Endodermal cell (in vitro differentiated cells): Measurements from ENCODE around the gene CARNS1. TPM values are rescaled to one million over a fixed set of nuclear protein-coding genes. Genes with fewer than 3 reads are reported as not detected.

Experiments
- DNase-seq: peaks from one replicate; pipeline ENCODE4 v3.0.0-alpha.2; 2017
- H3K27ac ChIP-seq: 2 replicates; pipeline ENCODE4 v1.5.1; 2013; ENCODE audit warnings: mild to moderate bottlenecking, low read depth, low read length, moderate library complexity
- H3K27me3 ChIP-seq: 2 replicates; pipeline ENCODE4 v1.6.1; 2013; ENCODE audit warnings: mild to moderate bottlenecking, low read length, moderate library complexity; ENCODE audit not compliant: insufficient read depth, control insufficient read depth, poor library complexity, severe bottlenecking
- H3K36me3 ChIP-seq: 2 replicates; pipeline ENCODE4 v1.7.0; 2013; ENCODE audit warnings: mild to moderate bottlenecking, low read length, moderate library complexity; ENCODE audit not compliant: control insufficient read depth, insufficient read depth
- H3K4me1 ChIP-seq: one replicate; pipeline ENCODE4 v1.7.0; 2013; ENCODE audit warnings: low read length; ENCODE audit not compliant: control insufficient read depth, insufficient read depth
- H3K4me3 ChIP-seq: 2 replicates; pipeline ENCODE4 v1.5.1; 2013; ENCODE audit warnings: mild to moderate bottlenecking, low read length, moderate library complexity
- H3K9ac ChIP-seq: 2 replicates; pipeline ENCODE4 v1.6.1; 2013; ENCODE audit warnings: mild to moderate bottlenecking, low read length, moderate library complexity; ENCODE audit not compliant: poor library complexity, severe bottlenecking; ENCODE audit errors: extremely low read depth
- H3K9me3 ChIP-seq: 2 replicates; pipeline ENCODE4 v1.6.1; 2013; ENCODE audit warnings: mild to moderate bottlenecking, low read length, moderate library complexity; ENCODE audit not compliant: control insufficient read depth
- H3K27ac Mint-ChIP-seq: 2 replicates; pipeline ENCODE4 v1.8.0; 2020; ENCODE audit warnings: mixed read lengths
- H3K27me3 Mint-ChIP-seq: 2 replicates; pipeline ENCODE4 v1.8.0; 2021; ENCODE audit warnings: mild to moderate bottlenecking, mixed read lengths; ENCODE audit not compliant: insufficient read depth
- H3K36me3 Mint-ChIP-seq: 2 replicates; pipeline ENCODE4 v1.8.0; 2020; ENCODE audit warnings: low read depth, mixed read lengths
- H3K4me1 Mint-ChIP-seq: 2 replicates; pipeline ENCODE4 v1.8.0; 2020; ENCODE audit warnings: mixed read lengths
- H3K4me3 Mint-ChIP-seq: 2 replicates; pipeline ENCODE4 v1.8.0; 2020; ENCODE audit warnings: mild to moderate bottlenecking, moderate library complexity, mixed read lengths
- H3K9me3 Mint-ChIP-seq: 2 replicates; pipeline ENCODE4 v1.8.0; 2020; ENCODE audit warnings: mild to moderate bottlenecking, mixed read lengths
- WGBS, 2 experiments: methylation state at CpG; one replicate each; pipeline versions ENCODE4 v1.1.5 to v1.1.7; 2013; ENCODE audit warnings: missing lambda C conversion rate in 2 of 2, mixed read lengths in 1 of 2; ENCODE audit not compliant: insufficient coverage in 1 of 2, insufficient read length in 1 of 2; 5-methylcytosine and 5-hydroxymethylcytosine counted together
- total RNA-seq, 2 donors: library from RNA; stranded (reverse); fragmentation: NEBNext Ultra II Directional in 1 of 2; extraction: Animal tissue kit (Norgen Biotek cat#: 25700) in 1 of 2; gene quantifications; 2 replicates in 1 of 2; 3 replicates in 1 of 2; pipeline ENCODE4 v1.2.1, GENCODE V29; 2021
- TF ChIP-seq, protein P1 (sequence below): fragments of 200-600 bp; sonication (generic); conservative IDR thresholded peaks from 2 replicates; pipeline ENCODE4 v1.5.0; 2021; ENCODE audit warnings: antibody characterized with exemption, mild to moderate bottlenecking

Gene CARNS1
- total RNA-seq, 2 donors from 2014 or later, result 1.6 to 2.2 TPM

- Mint-ChIP-seq H3K27ac (no peak overlapping the region), H3K27me3 (peaks cover 5% of the 10 kb centered on the region), H3K4me1 (peaks cover 6% of the 10 kb centered on the region), H3K36me3 (peaks cover 4% of the 10 kb centered on the region), H3K4me3 (no peak overlapping the region), H3K9me3 (no peaks in the 10 kb centered on the region)
- Histone ChIP-seq H3K27me3 (no peaks in the 10 kb centered on the region), H3K9ac (no peak overlapping the region), H3K4me1 (no peaks in the 10 kb centered on the region), H3K36me3 (no peaks in the 10 kb centered on the region), H3K4me3 (no peak overlapping the region), H3K27ac (no peak overlapping the region), H3K9me3 (no peaks in the 10 kb centered on the region)
- no peak for DNase-seq
- TF ChIP-seq, protein P1, sequence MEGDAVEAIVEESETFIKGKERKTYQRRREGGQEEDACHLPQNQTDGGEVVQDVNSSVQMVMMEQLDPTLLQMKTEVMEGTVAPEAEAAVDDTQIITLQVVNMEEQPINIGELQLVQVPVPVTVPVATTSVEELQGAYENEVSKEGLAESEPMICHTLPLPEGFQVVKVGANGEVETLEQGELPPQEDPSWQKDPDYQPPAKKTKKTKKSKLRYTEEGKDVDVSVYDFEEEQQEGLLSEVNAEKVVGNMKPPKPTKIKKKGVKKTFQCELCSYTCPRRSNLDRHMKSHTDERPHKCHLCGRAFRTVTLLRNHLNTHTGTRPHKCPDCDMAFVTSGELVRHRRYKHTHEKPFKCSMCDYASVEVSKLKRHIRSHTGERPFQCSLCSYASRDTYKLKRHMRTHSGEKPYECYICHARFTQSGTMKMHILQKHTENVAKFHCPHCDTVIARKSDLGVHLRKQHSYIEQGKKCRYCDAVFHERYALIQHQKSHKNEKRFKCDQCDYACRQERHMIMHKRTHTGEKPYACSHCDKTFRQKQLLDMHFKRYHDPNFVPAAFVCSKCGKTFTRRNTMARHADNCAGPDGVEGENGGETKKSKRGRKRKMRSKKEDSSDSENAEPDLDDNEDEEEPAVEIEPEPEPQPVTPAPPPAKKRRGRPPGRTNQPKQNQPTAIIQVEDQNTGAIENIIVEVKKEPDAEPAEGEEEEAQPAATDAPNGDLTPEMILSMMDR, result no peak
- 85 to 98% methylated on average over 7 to 10 of the region's 10 CpGs for WGBS, 2 experiments
These were observed 47.7 kb downstream of the CARNS1 start for GRCh38 chr11:67463186-67463585.

- Histone ChIP-seq H3K9ac (no peak overlapping the region), H3K4me3 (no peak overlapping the region), H3K36me3 (no peaks in the 10 kb centered on the region), H3K27me3 (no peaks in the 10 kb centered on the region), H3K27ac (no peak overlapping the region), H3K9me3 (no peaks in the 10 kb centered on the region), H3K4me1 (no peaks in the 10 kb centered on the region)
- no peaks in the 10 kb centered on the region for H3K9me3 Mint-ChIP-seq
- no peak overlapping the region for H3K27ac Mint-ChIP-seq
- peaks cover 9% of the 10 kb centered on the region for H3K4me1 Mint-ChIP-seq
- H3K36me3 Mint-ChIP-seq, result peaks cover 4% of the 10 kb centered on the region
- H3K4me3 Mint-ChIP-seq, result peak overlapping the region; percentile 74
- H3K27me3 Mint-ChIP-seq, result peaks cover 5% of the 10 kb centered on the region
- DNase-seq, result peak; percentile 57
- TF ChIP-seq, protein P1, result no peak
- 88 to 91% methylated on average over 10 to 20 of the region's 20 CpGs for WGBS, 2 experiments
These were observed 48.4 kb downstream of the CARNS1 start for GRCh38 chr11:67463680-67464410.

DNA sequence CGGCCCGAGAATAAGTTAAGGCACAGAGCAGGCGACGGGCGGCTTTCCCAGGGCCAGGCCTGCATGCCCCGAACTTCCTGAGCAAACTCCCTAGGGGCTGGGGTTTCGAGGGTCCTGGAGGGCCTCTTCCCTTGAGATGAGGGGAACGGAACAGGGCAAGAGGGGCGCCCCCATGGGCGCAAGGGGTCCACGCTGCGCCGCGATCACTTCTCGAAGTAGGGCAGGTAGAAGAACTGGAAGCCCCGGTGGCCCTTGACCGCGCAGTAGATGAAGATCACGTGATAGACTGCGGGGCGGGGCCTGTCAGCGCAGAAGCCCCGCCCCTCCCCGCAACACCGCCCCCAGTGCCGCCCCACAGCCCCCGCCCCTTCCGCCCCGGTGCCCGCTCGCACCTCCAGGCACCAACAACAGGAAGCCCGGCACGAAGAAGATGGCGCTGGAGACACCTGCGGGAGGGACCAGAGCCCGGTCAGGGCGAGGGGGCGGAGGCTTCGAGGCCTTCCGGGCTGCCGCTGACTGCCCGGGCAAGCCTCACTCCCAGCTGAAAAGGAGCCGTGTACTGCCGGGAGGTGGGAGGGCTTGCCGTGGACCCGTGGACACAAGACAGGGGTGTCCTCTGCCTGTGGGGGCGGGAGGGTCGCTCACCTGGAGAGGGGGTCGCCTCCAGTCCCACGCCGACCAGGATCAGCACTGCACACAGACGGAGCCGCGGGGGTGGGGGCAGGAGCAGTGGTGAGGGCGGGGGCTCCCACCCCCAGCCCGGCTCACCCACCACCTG, 49.1 kb downstream of the CARNS1 start:
- TF ChIP-seq, protein P1, result no peak
- peak overlapping the region; percentile 70 for H3K27ac ChIP-seq
- no peaks in the 10 kb centered on the region for H3K9me3 Mint-ChIP-seq
- peaks cover 9% of the 10 kb centered on the region for H3K4me1 Mint-ChIP-seq
- H3K9me3 ChIP-seq, result no peaks in the 10 kb centered on the region
- no peaks in the 10 kb centered on the region for H3K36me3 ChIP-seq
- WGBS, 2 experiments, result 16 to 69% methylated on average over 10 to 55 of the region's 56 CpGs
- peak overlapping the region; percentile 92 for H3K4me3 ChIP-seq
- peaks cover 4% of the 10 kb centered on the region for H3K36me3 Mint-ChIP-seq
- H3K4me1 ChIP-seq, result no peaks in the 10 kb centered on the region
- DNase-seq, result peak; percentile 98
- peak overlapping the region; percentile 83 for H3K9ac ChIP-seq
- H3K27me3 ChIP-seq, result no peaks in the 10 kb centered on the region
- H3K27me3 Mint-ChIP-seq, result peaks cover 2% of the 10 kb centered on the region
- peak overlapping the region; percentile 91 for H3K27ac Mint-ChIP-seq
- peak overlapping the region; percentile 74 for H3K4me3 Mint-ChIP-seq
